Measurements from ENCODE around the gene IER3. TPM values are rescaled to one million over a fixed set of nuclear protein-coding genes. Genes with fewer than 3 reads are reported as not detected.

Gene IER3
- polyA plus RNA-seq, 2 of the 4 experiments (the other 2 are of a cell fraction) = 104 to 202 TPM

DNA sequence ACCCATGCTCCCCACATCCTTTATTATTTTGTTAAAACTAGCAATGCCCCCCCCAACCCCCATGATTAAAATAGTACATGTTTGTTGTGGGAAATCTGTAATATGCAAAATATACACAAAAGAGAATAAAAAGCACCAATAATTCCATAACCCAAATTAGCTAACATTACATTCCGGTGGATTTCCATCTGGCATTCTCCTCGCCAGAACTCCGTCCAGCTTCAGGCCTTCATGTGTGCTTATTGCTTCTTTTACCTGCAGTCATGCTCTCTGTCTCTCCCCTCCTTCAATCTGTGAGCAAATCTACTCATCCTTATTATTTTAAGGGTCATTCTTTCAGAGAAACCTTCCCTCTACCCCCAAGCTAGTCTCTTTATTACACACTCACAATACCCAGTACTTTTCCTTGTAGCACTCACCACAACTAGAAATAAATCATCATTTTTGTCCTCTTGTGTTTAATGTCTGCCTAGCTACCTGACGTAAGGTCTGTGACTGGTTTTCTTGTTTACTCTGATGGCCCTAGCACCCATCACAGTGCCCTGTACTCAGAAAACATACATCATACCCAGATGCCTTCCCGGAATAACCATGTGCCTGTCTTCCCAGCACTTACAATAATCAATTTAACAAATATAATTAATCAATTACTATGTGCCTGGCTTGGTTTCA lies 25.6 kb upstream of the IER3 start:
- TF ChIP-seq PBX3 (IDR thresholded peaks at IDR 0.05) (no peak), ATOH8 (CRISPR knock-in tag; IDR thresholded peaks at IDR 0.05; ENCODE audit: low read depth) (no peak), RCOR1 (IDR thresholded peaks at IDR 0.05; ENCODE audit: low read depth, low read length) (no peak), SMC3 (IDR thresholded peaks at IDR 0.05) (no peak), EHMT2 (IDR thresholded peaks at IDR 0.05; ENCODE audit: low read depth) (no peak), RFX5 (IDR thresholded peaks at IDR 0.05) (no peak), JUN (IDR thresholded peaks at IDR 0.05) (peak in 1 of 2 experiments; percentile 0; a peak in 2 of 5 replicates), EHF (CRISPR knock-in tag; IDR thresholded peaks at IDR 0.05) (peak; percentile 67; the same call in 1 of the 2 replicates)
- TF ChIP-seq, protein P1, sequence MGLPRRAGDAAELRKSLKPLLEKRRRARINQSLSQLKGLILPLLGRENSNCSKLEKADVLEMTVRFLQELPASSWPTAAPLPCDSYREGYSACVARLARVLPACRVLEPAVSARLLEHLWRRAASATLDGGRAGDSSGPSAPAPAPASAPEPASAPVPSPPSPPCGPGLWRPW (IDR thresholded peaks at IDR 0.05) = no peak
- 12% methylated on average over 5 of the region's 5 CpGs for WGBS (ENCODE audit: missing lambda C conversion rate)
- H3K4me2 ChIP-seq = peak overlapping the region; percentile 75
- peaks cover 69% of the 10 kb centered on the region for H3K4me1 ChIP-seq
- CTCF ChIA-PET = interaction anchor here (0.6 to 3.2 kb wide), 8 partner anchors 9 to 777 kb away, joined by 3 to 21 read pairs (median 4); partner anchors contain the start of gene ATP6V1G2
- no peak for FAIRE-seq
- POLR2A ChIA-PET = interaction anchor here (1.0 to 3.8 kb wide), 9 partner anchors 11 to 345 kb away, joined by 3 to 77 read pairs (median 7); partner anchors contain the start of genes FLOT1, IER3 and PSORS1C1
- no peak overlapping the region for H3K4me3 ChIP-seq
- peak; percentile 32 to 42; a peak in 5 of 6 replicates for ATAC-seq
- peak overlapping the region; percentile 89 to 97 for H3K27ac ChIP-seq
- peak in 1 of 2 experiments; percentile 69 for DNase-seq (ENCODE audit: low read depth in 1 of 2, low spot score in 1 of 2)
- H3K9me3 ChIP-seq = no peaks in the 10 kb centered on the region

GRCh38 chr6:30769088-30769852 lies 24.9 kb upstream of the IER3 start:
- Histone ChIP-seq H3K4me3 (peak overlapping the region; percentile 3; the same call in 1 of the 3 replicates), H3K27ac (peak overlapping the region; percentile 89 to 97), H3K9me3 (no peaks in the 10 kb centered on the region), H3K4me2 (peak overlapping the region; percentile 75), H3K4me1 (peaks cover 70% of the 10 kb centered on the region)
- ChIA-PET CTCF (interaction anchor here (0.8 to 3.2 kb wide), 14 partner anchors 9 to 109 kb away, joined by 3 to 21 read pairs (median 4); no protein-coding TSS in a partner anchor), POLR2A (interaction anchor here (0.6 to 3.8 kb wide), 10 partner anchors 10 to 346 kb away, joined by 3 to 77 read pairs (median 6); partner anchors contain the start of genes FLOT1, IER3 and PSORS1C1)
- 1% methylated on average over 16 of the region's 16 CpGs for WGBS (ENCODE audit: missing lambda C conversion rate)
- FAIRE-seq (no peak), DNase-seq (ENCODE audit: low read depth in 1 of 2, low spot score in 1 of 2) (peak; percentile 93 to 94), ATAC-seq (peak; percentile 91 to 95)
- TF ChIP-seq, protein P2, sequence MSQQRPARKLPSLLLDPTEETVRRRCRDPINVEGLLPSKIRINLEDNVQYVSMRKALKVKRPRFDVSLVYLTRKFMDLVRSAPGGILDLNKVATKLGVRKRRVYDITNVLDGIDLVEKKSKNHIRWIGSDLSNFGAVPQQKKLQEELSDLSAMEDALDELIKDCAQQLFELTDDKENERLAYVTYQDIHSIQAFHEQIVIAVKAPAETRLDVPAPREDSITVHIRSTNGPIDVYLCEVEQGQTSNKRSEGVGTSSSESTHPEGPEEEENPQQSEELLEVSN (IDR thresholded peaks at IDR 0.05; ENCODE audit: borderline replicate concordance, low read depth) = no peak
- TF ChIP-seq RCOR1 (IDR thresholded peaks at IDR 0.05; ENCODE audit: low read depth, low read length) = no peak
- TF ChIP-seq PHF8 (IDR thresholded peaks at IDR 0.05; ENCODE audit: borderline replicate concordance, low read depth) = no peak
- no peak for TF ChIP-seq CHD4 (IDR thresholded peaks at IDR 0.05; ENCODE audit: borderline replicate concordance)
- no peak for TF ChIP-seq CBX2 (IDR thresholded peaks at IDR 0.05; ENCODE audit: borderline replicate concordance, low read depth)
- peak; percentile 42; the same call in 1 of the 3 replicates for TF ChIP-seq BCL3 (IDR thresholded peaks at IDR 0.05)
- TF ChIP-seq HOXB5 (CRISPR knock-in tag; IDR thresholded peaks at IDR 0.05) = no peak
- peak; percentile 59 for TF ChIP-seq CHD2 (IDR thresholded peaks at IDR 0.05; ENCODE audit: low read length, partially characterized antibody)
- no peak for TF ChIP-seq KDM5A (IDR thresholded peaks at IDR 0.05)
- no peak for TF ChIP-seq RARB (CRISPR knock-in tag; IDR thresholded peaks at IDR 0.05)
- TF ChIP-seq CBX8 (IDR thresholded peaks at IDR 0.05) = no peak
- peak; percentile 86 for TF ChIP-seq MAX (IDR thresholded peaks at IDR 0.05)
- TF ChIP-seq KDM1A (IDR thresholded peaks at IDR 0.05; ENCODE audit: low read depth) = no peak
- TF ChIP-seq EHMT2 (IDR thresholded peaks at IDR 0.05; ENCODE audit: low read depth) = no peak
- TF ChIP-seq NPAS2 (CRISPR knock-in tag; IDR thresholded peaks at IDR 0.05; ENCODE audit: borderline replicate concordance) = no peak
- TF ChIP-seq FOXS1 (CRISPR knock-in tag; IDR thresholded peaks at IDR 0.05) = peak; percentile 51; the same call in 1 of the 2 replicates
- TF ChIP-seq EHF (CRISPR knock-in tag; IDR thresholded peaks at IDR 0.05) = no peak; the same call in 1 of the 2 replicates
- TF ChIP-seq NR3C1 (IDR thresholded peaks at IDR 0.05) = no peak
- TF ChIP-seq, protein P1 (IDR thresholded peaks at IDR 0.05) = no peak
- no peak for TF ChIP-seq RFX5 (IDR thresholded peaks at IDR 0.05)
- no peak for TF ChIP-seq HDAC2 (IDR thresholded peaks at IDR 0.05)
- no peak for TF ChIP-seq HOXA7 (CRISPR knock-in tag; IDR thresholded peaks at IDR 0.05)
- TF ChIP-seq, protein P3, sequence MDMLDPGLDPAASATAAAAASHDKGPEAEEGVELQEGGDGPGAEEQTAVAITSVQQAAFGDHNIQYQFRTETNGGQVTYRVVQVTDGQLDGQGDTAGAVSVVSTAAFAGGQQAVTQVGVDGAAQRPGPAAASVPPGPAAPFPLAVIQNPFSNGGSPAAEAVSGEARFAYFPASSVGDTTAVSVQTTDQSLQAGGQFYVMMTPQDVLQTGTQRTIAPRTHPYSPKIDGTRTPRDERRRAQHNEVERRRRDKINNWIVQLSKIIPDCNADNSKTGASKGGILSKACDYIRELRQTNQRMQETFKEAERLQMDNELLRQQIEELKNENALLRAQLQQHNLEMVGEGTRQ (IDR thresholded peaks at IDR 0.05) = no peak
